Esophagus muscularis mucosa (tissue), 3 donors: ENCODE results near the gene KRTAP21-2.

Experiments
- CTCF ChIP-seq, 3 experiments: fragments of 200-600 bp in 2 of 3; fragments of 450-650 bp in 1 of 3; sonication (generic) in 2 of 3; IDR thresholded peaks; one replicate each; pipeline ENCODE4 v1.5.1; 2017 to 2019; ENCODE audit warnings: antibody characterized with exemption in 3 of 3, mild to moderate bottlenecking in 2 of 3, moderate library complexity in 1 of 3
- POLR2A ChIP-seq: fragments of 450-650 bp; IDR thresholded peaks from one replicate; pipeline ENCODE4 v1.6.1; 2017; ENCODE audit warnings: antibody characterized with exemption, moderate library complexity, mild to moderate bottlenecking, low read depth
- POLR2AphosphoS5 ChIP-seq, 2 donors: sonication (generic); formaldehyde crosslinking; IDR thresholded peaks; one replicate each; pipeline ENCODE4 v1.6.1; 2017; ENCODE audit warnings: antibody characterized with exemption in 2 of 2

GRCh38 chr21:30740462-30740861 is 6.6 kb downstream of the KRTAP21-2 start:
- TF ChIP-seq CTCF (IDR thresholded peaks at IDR 0.05) (no peak), POLR2A (no peak), POLR2AphosphoS5 (IDR thresholded peaks at IDR 0.05) (no peak)
